SH-SY5Y (cell line): ENCODE measurements around the gene TYK2.

Source experiments
- GATA2 ChIP-seq: IDR thresholded peaks from 2 replicates; pipeline ENCODE4 v1.6.1; 2011; ENCODE audit warnings: mild to moderate bottlenecking, low read depth, low read length
- GATA3 ChIP-seq: IDR thresholded peaks from 2 replicates; pipeline ENCODE4 v1.6.1; 2011; ENCODE audit warnings: low read depth, mild to moderate bottlenecking, low read length, moderate library complexity

The TYK2 gene

GRCh38 chr19:10417541-10418234 is 37.3 kb upstream of the TYK2 start:
- TF ChIP-seq GATA3 (no peak), GATA2 (no peak)

GRCh38 chr19:10416380-10417257 is 36.2 kb upstream of the TYK2 start:
- TF ChIP-seq GATA3 (no peak), GATA2 (no peak)

GRCh38 chr19:10416083-10416379 is 35.7 kb upstream of the TYK2 start:
- no peak for TF ChIP-seq GATA2

- TF ChIP-seq GATA3 = no peak
- no peak for TF ChIP-seq GATA2
Observed at GRCh38 chr19:10412257-10412977, 32.0 kb upstream of the TYK2 start.

GRCh38 chr19:10408511-10409283 is 28.3 kb upstream of the TYK2 start:
- TF ChIP-seq GATA3 (no peak), GATA2 (no peak)

GRCh38 chr19:10407096-10407495 is 26.7 kb upstream of the TYK2 start:
- TF ChIP-seq GATA2 (no peak), GATA3 (no peak)

GRCh38 chr19:10406191-10406590 is 25.8 kb upstream of the TYK2 start:
- TF ChIP-seq GATA3 (no peak), GATA2 (no peak)

GRCh38 chr19:10404888-10405820 is 24.8 kb upstream of the TYK2 start:
- TF ChIP-seq GATA3 = no peak
- TF ChIP-seq GATA2 = no peak

GRCh38 chr19:10403137-10404021 is 23.0 kb upstream of the TYK2 start, which contains the start of gene CDC37:
TSS of gene CDC37 (minus strand) at chr19:10403542. CDS start at chr19:10403479, 63 bp downstream.
- TF ChIP-seq GATA3 (no peak), GATA2 (no peak)

- no peak for TF ChIP-seq GATA2
- TF ChIP-seq GATA3 = no peak
Observed at GRCh38 chr19:10402441-10403038, 22.2 kb upstream of the TYK2 start.

GRCh38 chr19:10399878-10400277 is 19.5 kb upstream of the TYK2 start:
- TF ChIP-seq GATA2 = no peak

GRCh38 chr19:10398819-10399218 is 18.4 kb upstream of the TYK2 start:
- no peak for TF ChIP-seq GATA2
- no peak for TF ChIP-seq GATA3
